HEK293T (cell line): ENCODE data around the gene IFIT3.

Experiments
- ARNT ChIP-seq: fragments of 450-650 bp; IDR thresholded peaks from 2 replicates; pipeline ENCODE4 v1.6.1; 2017; ENCODE audit warnings: mild to moderate bottlenecking
- BHLHE40 ChIP-seq: fragments of 450-650 bp; IDR thresholded peaks from 2 replicates; pipeline ENCODE4 v1.6.1; 2016; ENCODE audit warnings: mild to moderate bottlenecking, moderate library complexity, borderline replicate concordance
- FOXM1 ChIP-seq: fragments of 450-650 bp; IDR thresholded peaks from 2 replicates; pipeline ENCODE4 v1.6.1; 2017; ENCODE audit warnings: mild to moderate bottlenecking, borderline replicate concordance
- LEF1 ChIP-seq: fragments of 450-650 bp; IDR thresholded peaks from 2 replicates; pipeline ENCODE4 v1.6.1; 2017; ENCODE audit warnings: mild to moderate bottlenecking, borderline replicate concordance

DNA sequence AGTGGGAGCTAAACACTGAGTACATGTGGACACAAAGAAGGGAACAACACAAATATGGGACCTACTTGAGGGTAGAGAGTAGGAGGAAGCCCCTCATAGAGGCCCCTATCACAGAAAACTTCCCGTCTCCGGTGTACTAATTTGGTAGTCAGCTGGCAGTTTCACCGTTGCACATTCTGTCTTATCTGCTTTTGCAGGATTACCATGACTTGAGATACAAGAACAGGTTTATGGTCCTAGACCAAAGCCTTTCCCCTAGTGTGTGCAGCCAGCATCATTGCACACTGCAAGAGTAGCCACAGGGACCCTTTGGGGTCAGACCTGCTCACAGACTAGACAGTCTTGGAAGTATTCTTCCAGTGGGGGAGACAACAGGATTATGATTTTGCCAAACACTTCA lies 44.2 kb downstream of the IFIT3 start:
- TF ChIP-seq ARNT: no peak
- no peak for TF ChIP-seq LEF1
- TF ChIP-seq BHLHE40: no peak
- TF ChIP-seq FOXM1: no peak
